Upper lobe of left lung (tissue), 4 donors: ENCODE results near the gene YAF2.

Experiments
- CTCF ChIP-seq, 6 experiments: fragments of 450-650 bp in 4 of 6; fragments of 200-600 bp in 2 of 6; sonication (generic) in 2 of 6; IDR thresholded peaks; one replicate each; pipeline ENCODE4 v1.5.1; 2016 to 2019; ENCODE audit warnings: antibody characterized with exemption in 6 of 6
- EP300 ChIP-seq, 4 donors: sonication (generic); formaldehyde crosslinking; IDR thresholded peaks; one replicate each; pipeline ENCODE4 v1.5.1; 2017; ENCODE audit warnings: antibody characterized with exemption in 4 of 4, control low read depth in 2 of 4
- POLR2A ChIP-seq, 4 donors: fragments of 450-650 bp; IDR thresholded peaks; one replicate each; pipeline ENCODE4 v1.5.1; 2016 to 2017; ENCODE audit warnings: antibody characterized with exemption in 4 of 4, mild to moderate bottlenecking in 2 of 4
- POLR2AphosphoS5 ChIP-seq, 2 donors: sonication (generic); formaldehyde crosslinking; IDR thresholded peaks; one replicate each; pipeline ENCODE4 v1.5.1; 2017; ENCODE audit warnings: antibody characterized with exemption in 2 of 2

GRCh38 chr12:42129595-42130204, 108.3 kb downstream of the YAF2 start:
- no peak for TF ChIP-seq POLR2A (IDR thresholded peaks at IDR 0.05)
- TF ChIP-seq CTCF (IDR thresholded peaks at IDR 0.05), result peak; percentile 52 to 81 (median 75)
- TF ChIP-seq EP300 (IDR thresholded peaks at IDR 0.05), result no peak
- no peak for TF ChIP-seq POLR2AphosphoS5 (IDR thresholded peaks at IDR 0.05)
